Measurements from ENCODE around the gene LOXL3. TPM values are rescaled to one million over a fixed set of nuclear protein-coding genes. Genes with fewer than 3 reads are reported as not detected.

Gene LOXL3
- total and polyA plus RNA-seq, 8 donors, result 0.35 to 7.5 (median 1.6) TPM

DNA sequence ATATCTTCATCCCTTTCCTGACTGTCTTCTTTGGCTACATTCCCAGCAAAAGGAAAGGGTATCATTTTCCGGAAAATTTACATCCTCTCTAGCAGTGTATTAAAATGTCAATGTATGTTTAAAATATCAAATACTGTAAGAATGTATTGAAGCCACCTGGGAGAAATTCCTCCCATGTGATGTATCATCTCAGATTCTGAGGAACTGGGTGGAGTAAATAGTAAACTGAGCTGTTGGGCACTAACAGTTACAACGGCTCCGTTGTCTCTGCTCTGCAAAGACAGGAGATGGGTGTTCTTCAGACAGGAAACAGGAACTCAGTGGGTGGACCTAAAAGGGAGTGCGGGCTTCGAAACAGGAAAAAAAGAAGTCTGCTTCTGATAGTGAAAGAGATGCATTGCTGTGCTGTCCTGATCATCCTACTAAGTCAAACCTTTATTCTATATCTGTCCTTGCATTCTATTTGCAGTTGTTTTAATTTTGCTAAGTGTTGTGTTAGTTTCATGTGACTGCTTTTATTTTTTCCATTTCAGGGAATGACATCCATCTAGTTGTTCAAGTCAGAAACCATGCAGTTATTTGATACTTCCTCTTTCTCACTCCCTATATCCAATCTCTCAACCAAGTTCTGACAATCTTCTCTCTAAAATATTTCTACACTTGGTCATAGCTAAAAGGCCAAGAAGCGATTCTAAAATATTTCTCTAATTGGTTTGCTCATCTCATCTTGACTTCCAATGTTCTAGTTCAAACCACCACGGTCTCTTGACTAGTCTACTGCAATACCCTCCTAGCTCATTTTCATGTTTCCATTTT is 20.2 kb upstream of the LOXL3 start:
- Histone ChIP-seq H3K4me1 (no peaks in the 10 kb centered on the region), H3K36me3 (no peaks in the 10 kb centered on the region), H3K9me3 (no peaks in the 10 kb centered on the region), H3K4me3 (no peak overlapping the region), H3K27me3 (no peaks in the 10 kb centered on the region), H3K27ac (no peak overlapping the region)
- FAIRE-seq, result no peak
- 55 to 64% methylated on average over 7 of the region's 7 CpGs for WGBS, 2 donors
- intact Hi-C loops (cut with DNase I), result no loop called here
- DNase-seq, result no peak
- TF ChIP-seq, protein P1, sequence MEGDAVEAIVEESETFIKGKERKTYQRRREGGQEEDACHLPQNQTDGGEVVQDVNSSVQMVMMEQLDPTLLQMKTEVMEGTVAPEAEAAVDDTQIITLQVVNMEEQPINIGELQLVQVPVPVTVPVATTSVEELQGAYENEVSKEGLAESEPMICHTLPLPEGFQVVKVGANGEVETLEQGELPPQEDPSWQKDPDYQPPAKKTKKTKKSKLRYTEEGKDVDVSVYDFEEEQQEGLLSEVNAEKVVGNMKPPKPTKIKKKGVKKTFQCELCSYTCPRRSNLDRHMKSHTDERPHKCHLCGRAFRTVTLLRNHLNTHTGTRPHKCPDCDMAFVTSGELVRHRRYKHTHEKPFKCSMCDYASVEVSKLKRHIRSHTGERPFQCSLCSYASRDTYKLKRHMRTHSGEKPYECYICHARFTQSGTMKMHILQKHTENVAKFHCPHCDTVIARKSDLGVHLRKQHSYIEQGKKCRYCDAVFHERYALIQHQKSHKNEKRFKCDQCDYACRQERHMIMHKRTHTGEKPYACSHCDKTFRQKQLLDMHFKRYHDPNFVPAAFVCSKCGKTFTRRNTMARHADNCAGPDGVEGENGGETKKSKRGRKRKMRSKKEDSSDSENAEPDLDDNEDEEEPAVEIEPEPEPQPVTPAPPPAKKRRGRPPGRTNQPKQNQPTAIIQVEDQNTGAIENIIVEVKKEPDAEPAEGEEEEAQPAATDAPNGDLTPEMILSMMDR (IDR thresholded peaks at IDR 0.05), result no peak
- ATAC-seq, result peak in 2 of 4 donors; percentile 17 to 31

DNA sequence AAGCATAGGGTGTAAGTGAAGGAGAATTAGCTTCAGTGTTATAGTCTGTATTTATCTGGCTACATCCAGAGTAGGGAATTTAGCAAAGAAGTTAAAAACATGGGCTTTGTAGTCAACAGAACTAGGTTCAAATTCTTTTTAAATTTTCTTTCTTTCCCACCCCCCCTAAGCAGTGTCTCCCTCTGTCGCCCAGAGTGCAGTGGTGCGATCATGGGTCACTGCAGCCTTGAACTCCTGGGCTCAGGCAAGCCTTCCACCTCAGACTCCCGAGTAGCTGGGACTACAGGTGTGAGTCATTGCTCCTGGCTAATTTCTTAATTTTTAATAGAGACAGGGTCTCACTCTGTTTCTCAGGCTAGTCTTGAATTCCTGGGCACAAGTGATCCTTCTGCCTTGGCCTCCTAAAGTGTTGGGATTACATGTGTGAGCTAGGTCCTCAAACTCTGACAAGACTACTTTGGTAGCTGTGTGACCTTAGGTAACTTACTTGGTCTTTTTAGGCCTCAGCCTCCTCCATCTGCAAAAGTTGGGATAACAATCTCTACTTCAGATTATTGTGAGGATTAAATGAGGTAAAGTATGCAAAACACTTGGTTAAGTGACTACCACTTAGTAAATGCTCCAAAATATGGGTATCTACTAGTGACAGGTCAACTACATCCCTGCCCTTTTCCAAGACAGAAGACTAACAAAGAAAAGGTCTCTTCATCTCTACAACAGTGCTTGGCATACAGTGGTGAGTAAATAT is 18.6 kb upstream of the LOXL3 start:
- H3K27ac ChIP-seq, result no peak overlapping the region
- FAIRE-seq (no peak), DNase-seq (no peak), ATAC-seq (no peak)
- H3K36me3 ChIP-seq, result no peaks in the 10 kb centered on the region
- H3K4me3 ChIP-seq, result no peak overlapping the region
- WGBS, 2 donors, result 50 to 58% methylated on average over 3 of the region's 3 CpGs
- H3K4me1 ChIP-seq, result no peaks in the 10 kb centered on the region
- TF ChIP-seq, protein P1 (IDR thresholded peaks at IDR 0.05), result no peak
- H3K27me3 ChIP-seq, result no peaks in the 10 kb centered on the region
- intact Hi-C loops (cut with DNase I), result no loop called here
- H3K9me3 ChIP-seq, result no peaks in the 10 kb centered on the region

DNA sequence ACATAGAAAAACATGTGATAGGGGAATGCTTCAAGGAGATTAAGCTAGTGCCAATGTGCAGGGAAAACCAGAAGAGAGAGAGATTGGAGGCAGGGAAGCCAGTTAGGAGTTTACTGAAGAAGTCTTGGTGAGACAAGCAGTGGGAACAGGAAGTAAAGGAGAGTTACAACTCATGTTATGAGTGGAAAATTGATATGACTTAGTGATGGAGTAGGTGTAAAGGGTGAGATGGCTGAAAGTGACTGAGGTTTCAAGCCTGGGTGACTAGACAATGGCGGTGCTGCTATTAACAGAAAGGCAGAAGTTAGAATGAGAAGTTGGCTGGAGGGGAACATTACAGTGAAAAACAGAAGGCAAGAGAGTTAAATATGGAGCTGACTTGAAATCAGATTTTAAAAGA is 17.3 kb upstream of the LOXL3 start:
- TF ChIP-seq, protein P1 (IDR thresholded peaks at IDR 0.05), result no peak
- H3K9me3 ChIP-seq, result no peaks in the 10 kb centered on the region
- no peaks in the 10 kb centered on the region for H3K4me1 ChIP-seq
- no peak overlapping the region for H3K27ac ChIP-seq
- intact Hi-C loops (cut with DNase I), result no loop called here
- no peaks in the 10 kb centered on the region for H3K27me3 ChIP-seq
- no peaks in the 10 kb centered on the region for H3K36me3 ChIP-seq
- whole genome bisulfite sequencing, 2 donors, result 81 to 90% methylated on average over 1 of the region's 1 CpG
- DNase-seq, result no peak
- ATAC-seq, result no peak
- no peak overlapping the region for H3K4me3 ChIP-seq
- no peak for FAIRE-seq

DNA sequence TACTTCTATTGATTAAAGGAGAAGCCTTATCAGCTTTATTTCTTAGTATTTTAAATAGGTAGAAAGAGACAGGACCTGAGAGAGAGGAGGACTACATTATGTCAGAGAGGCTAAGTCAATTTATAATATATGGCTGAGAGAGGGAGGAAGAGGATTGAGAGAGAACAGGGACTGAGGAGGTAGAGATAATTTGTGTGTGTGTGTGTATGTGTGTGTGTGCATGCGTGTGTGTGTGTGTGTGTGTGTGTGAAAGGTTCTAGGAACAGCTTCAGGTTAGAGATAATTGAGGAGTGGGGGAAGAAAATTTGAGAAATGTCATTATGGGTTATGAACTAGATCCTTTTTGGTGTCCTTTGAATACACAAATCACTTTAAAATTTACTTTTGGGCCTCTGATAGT is 15.9 kb upstream of the LOXL3 start:
- no peak for FAIRE-seq
- no peak overlapping the region for H3K4me3 ChIP-seq
- intact Hi-C loops (cut with DNase I), result no loop called here
- H3K4me1 ChIP-seq, result no peaks in the 10 kb centered on the region
- no peaks in the 10 kb centered on the region for H3K9me3 ChIP-seq
- no peak for DNase-seq
- H3K27me3 ChIP-seq, result no peaks in the 10 kb centered on the region
- WGBS, 2 donors, result 70 to 80% methylated on average over 1 of the region's 1 CpG
- H3K27ac ChIP-seq, result no peak overlapping the region
- no peaks in the 10 kb centered on the region for H3K36me3 ChIP-seq
- no peak for ATAC-seq
- TF ChIP-seq, protein P1 (IDR thresholded peaks at IDR 0.05), result no peak

DNA sequence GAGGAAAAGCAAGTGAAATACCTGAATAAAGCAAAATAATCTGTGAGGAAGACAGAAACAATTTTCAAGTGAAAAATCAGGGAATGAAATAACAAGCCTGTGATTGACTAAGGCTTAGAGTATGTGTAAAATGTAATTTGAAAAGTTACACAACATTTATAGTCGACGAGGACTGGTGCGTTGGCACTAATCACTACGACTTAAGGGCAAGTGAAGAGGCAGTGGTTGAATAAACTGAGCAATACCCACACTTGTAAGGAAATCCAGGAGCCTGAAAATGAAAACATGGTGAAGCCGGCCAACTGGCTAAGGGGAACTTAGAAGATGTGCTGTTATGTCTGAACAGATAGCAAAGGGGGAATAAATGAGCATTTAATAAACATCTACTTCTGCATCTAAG is 14.1 kb upstream of the LOXL3 start:
- TF ChIP-seq, protein P1 (IDR thresholded peaks at IDR 0.05), result no peak
- Histone ChIP-seq H3K4me1 (no peaks in the 10 kb centered on the region), H3K4me3 (no peak overlapping the region), H3K36me3 (no peaks in the 10 kb centered on the region), H3K27ac (no peak overlapping the region), H3K27me3 (no peaks in the 10 kb centered on the region), H3K9me3 (no peaks in the 10 kb centered on the region)
- peak in 1 of 4 donors; percentile 46 for ATAC-seq
- no peak for FAIRE-seq
- intact Hi-C loops (cut with DNase I), result no loop called here
- 73 to 75% methylated on average over 5 of the region's 5 CpGs for WGBS, 2 donors
- no peak for DNase-seq
